SK-N-SH (cell line): ENCODE measurements around the gene RPS24. TPM values are rescaled to one million over a fixed set of nuclear protein-coding genes. Genes with fewer than 3 reads are reported as not detected.

ENCODE experiments used
- CTCF ChIA-PET: fragments of 300-600, 350-600 bp; formaldehyde crosslinking; extraction: SDS; loops from one replicate; lab custom pipeline; 2021; lab: Yijun Ruan, JAX
- POLR2A ChIA-PET: fragments of 350-600 bp; sonication (Branson Sonifier 250); formaldehyde crosslinking; extraction: SDS; loops from one replicate; lab custom pipeline; 2020; ENCODE audit warnings: antibody characterized with exemption, inconsistent platforms; lab: Yijun Ruan, JAX
- DNase-seq: peaks from one replicate; pipeline ENCODE4 v3.0.0; 2012
- H2AFZ ChIP-seq: fragments of 200-600 bp; sonication (generic); 2 replicates; pipeline ENCODE4 v1.8.1; 2016; ENCODE audit warnings: antibody characterized with exemption, mild to moderate bottlenecking, low read depth
- H3F3A ChIP-seq: fragments of 200-600 bp; sonication (generic); replicated peaks from 2 replicates; pipeline ENCODE3; 2016; ENCODE audit warnings: antibody characterized with exemption, mild to moderate bottlenecking; ENCODE audit not compliant: insufficient read depth
- H3K27ac ChIP-seq, 2 experiments: fragments of 200-500 bp in 1 of 2; fragments of 200-600 bp in 1 of 2; sonication (Bioruptor generic) in 1 of 2; sonication (generic), shearing (Covaris generic) in 1 of 2; 2 replicates each; pipeline versions ENCODE4 v1.5.1 to v1.6.1; 2014 to 2016; ENCODE audit warnings: low read depth in 2 of 2, inconsistent platforms in 1 of 2, low read length in 1 of 2, mild to moderate bottlenecking in 1 of 2, mixed read lengths in 1 of 2
- H3K27me3 ChIP-seq: fragments of 200-600 bp; sonication (generic), shearing (Covaris generic); 2 replicates; pipeline ENCODE4 v1.6.1; 2016; ENCODE audit warnings: mixed run types; ENCODE audit not compliant: insufficient read depth
- H3K36me3 ChIP-seq, 2 experiments: fragments of 200-500 bp in 1 of 2; fragments of 200-600 bp in 1 of 2; sonication (Bioruptor generic) in 1 of 2; sonication (generic) in 1 of 2; replicated peaks in 1 of 2; 2 replicates each; pipeline versions ENCODE3 to v1.5.1; 2014 to 2016; ENCODE audit warnings: low read length in 1 of 2, mild to moderate bottlenecking in 1 of 2; ENCODE audit not compliant: insufficient read depth in 2 of 2, control insufficient read depth in 1 of 2
- H3K4me1 ChIP-seq, 2 experiments: fragments of 200-500 bp in 1 of 2; fragments of 200-600 bp in 1 of 2; sonication (Bioruptor generic) in 1 of 2; sonication (generic), shearing (Covaris generic) in 1 of 2; 2 replicates each; pipeline versions ENCODE4 v1.5.1 to v1.6.1; 2014 to 2016; ENCODE audit warnings: low read depth in 1 of 2, low read length in 1 of 2, mixed run types in 1 of 2; ENCODE audit not compliant: insufficient read depth in 2 of 2, control insufficient read depth in 1 of 2
- H3K4me2 ChIP-seq: fragments of 200-600 bp; sonication (generic), shearing (Covaris generic); 2 replicates; pipeline ENCODE4 v1.6.1; 2017; ENCODE audit warnings: mixed run types
- H3K4me3 ChIP-seq, 2 experiments: fragments of 200-500 bp in 1 of 2; fragments of 200-600 bp in 1 of 2; sonication (Bioruptor generic) in 1 of 2; sonication (generic), shearing (Covaris generic) in 1 of 2; 2 replicates each; pipeline versions ENCODE4 v1.5.1 to v1.8.1; 2014 to 2016; ENCODE audit warnings: low read depth in 2 of 2, inconsistent platforms in 1 of 2, low read length in 1 of 2, mild to moderate bottlenecking in 1 of 2, mixed read lengths in 1 of 2, moderate library complexity in 1 of 2
- H3K79me2 ChIP-seq: fragments of 200-600 bp; sonication (generic); 2 replicates; pipeline ENCODE4 v1.8.1; 2017; ENCODE audit warnings: mild to moderate bottlenecking; ENCODE audit not compliant: insufficient read depth
- H3K9ac ChIP-seq: fragments of 200-600 bp; sonication (generic); 2 replicates; pipeline ENCODE4 v1.6.1; 2017; ENCODE audit warnings: mixed run types
- H3K9me2 ChIP-seq: fragments of 200-600 bp; sonication (generic); 2 replicates; pipeline ENCODE4 v1.6.1; 2017; ENCODE audit warnings: mixed run types
- H3K9me3 ChIP-seq: fragments of 200-600 bp; sonication (generic); 2 replicates; pipeline ENCODE4 v1.6.1; 2017; ENCODE audit warnings: mixed run types, mild to moderate bottlenecking, moderate library complexity
- H4K20me1 ChIP-seq: fragments of 200-600 bp; sonication (generic); 2 replicates; pipeline ENCODE4 v1.6.1; 2017; ENCODE audit warnings: mild to moderate bottlenecking, mixed run types; ENCODE audit not compliant: insufficient read depth
- CHD2 ChIP-seq: fragments of 150-350 bp; IDR thresholded peaks from 2 replicates; pipeline ENCODE4 v1.6.1; 2018; ENCODE audit warnings: low read length; ENCODE audit not compliant: partially characterized antibody
- ELF1 ChIP-seq: IDR thresholded peaks from 2 replicates; pipeline ENCODE4 v1.4.0; 2012
- EZH2phosphoT487 ChIP-seq: fragments of 200-600 bp; sonication (generic); IDR thresholded peaks from 2 replicates; pipeline ENCODE4 v1.6.1; 2017; ENCODE audit warnings: low read depth, mixed run types, mild to moderate bottlenecking, antibody characterized with exemption, moderate library complexity, borderline replicate concordance
- FOSL2 ChIP-seq: IDR thresholded peaks from 2 replicates; pipeline ENCODE4 v1.4.0; 2012; ENCODE audit warnings: low read depth, mild to moderate bottlenecking, moderate library complexity, borderline replicate concordance
- FOXJ3 ChIP-seq: sonication (generic); formaldehyde crosslinking; IDR thresholded peaks from 2 replicates; pipeline ENCODE4 v1.5.1; 2020; ENCODE audit warnings: mild to moderate bottlenecking, missing genetic modification reagents
- FOXM1 ChIP-seq: IDR thresholded peaks from 2 replicates; pipeline ENCODE4 v1.4.0; 2012; ENCODE audit warnings: low read depth, mild to moderate bottlenecking
- GATA2 ChIP-seq: sonication (generic); formaldehyde crosslinking; IDR thresholded peaks from 2 replicates; pipeline ENCODE4 v1.5.0; 2020; ENCODE audit warnings: mild to moderate bottlenecking, missing genetic modification reagents
- JUND ChIP-seq: IDR thresholded peaks from 2 replicates; pipeline ENCODE4 v1.4.0; 2012
- MEF2A ChIP-seq: IDR thresholded peaks from 2 replicates; pipeline ENCODE4 v1.4.0; 2012; ENCODE audit warnings: low read depth, borderline replicate concordance
- POLR2AphosphoS5 ChIP-seq: IDR thresholded peaks from 2 replicates; pipeline ENCODE4 v1.6.1; 2012; ENCODE audit warnings: low read depth, low read length
- RAD21 ChIP-seq: IDR thresholded peaks from 2 replicates; pipeline ENCODE4 v1.6.1; 2012; ENCODE audit warnings: mild to moderate bottlenecking, low read length
- RFX5 ChIP-seq: IDR thresholded peaks from 2 replicates; pipeline ENCODE4 v1.6.1; 2012; ENCODE audit warnings: mild to moderate bottlenecking, improper control_type of control experiment, low read length
- RXRA ChIP-seq: IDR thresholded peaks from 2 replicates; pipeline ENCODE4 v1.4.0; 2012; ENCODE audit warnings: low read depth, mild to moderate bottlenecking, borderline replicate concordance
- SIN3A ChIP-seq: IDR thresholded peaks from 2 replicates; pipeline ENCODE4 v1.6.1; 2012; ENCODE audit warnings: low read depth, mild to moderate bottlenecking, low read length, moderate library complexity, borderline replicate concordance
- TAF1 ChIP-seq: IDR thresholded peaks from 2 replicates; pipeline ENCODE4 v1.6.1; 2012; ENCODE audit warnings: low read depth, mild to moderate bottlenecking, low read length, moderate library complexity, borderline replicate concordance
- TEAD4 ChIP-seq: IDR thresholded peaks from 2 replicates; pipeline ENCODE4 v1.4.0; 2012; ENCODE audit warnings: mild to moderate bottlenecking, borderline replicate concordance; ENCODE audit not compliant: insufficient read depth
- WGBS: methylation state at CpG from one replicate; pipeline ENCODE4 v1.1.6; 2017; ENCODE audit warnings: low lambda C conversion rate; 5-methylcytosine and 5-hydroxymethylcytosine counted together
- polyA plus RNA-seq, 3 experiments: library from polyadenylated mRNA; depleted of rRNA; stranded (reverse); fragments of >200 nt; gene quantifications; 2 replicates each; pipeline ENCODE4 v1.2.3, GENCODE V29; 2012
- TF ChIP-seq, protein P1 (sequence below): IDR thresholded peaks from 2 replicates; pipeline ENCODE4 v1.4.0; 2012; ENCODE audit warnings: low read depth, borderline replicate concordance
- TF ChIP-seq, protein P2 (sequence below): IDR thresholded peaks from 2 replicates; pipeline ENCODE4 v1.4.0; 2012; ENCODE audit warnings: low read depth, borderline replicate concordance
- TF ChIP-seq, protein P3 (sequence below): fragments of 150-350 bp; IDR thresholded peaks from 2 replicates; pipeline ENCODE4 v1.6.1; 2017; ENCODE audit warnings: antibody characterized with exemption, low read length, low read depth, borderline replicate concordance

RPS24 gene
- polyA plus RNA-seq, 1 of the 3 experiments (the other 2 are of a cell fraction) = 3,806 TPM

DNA sequence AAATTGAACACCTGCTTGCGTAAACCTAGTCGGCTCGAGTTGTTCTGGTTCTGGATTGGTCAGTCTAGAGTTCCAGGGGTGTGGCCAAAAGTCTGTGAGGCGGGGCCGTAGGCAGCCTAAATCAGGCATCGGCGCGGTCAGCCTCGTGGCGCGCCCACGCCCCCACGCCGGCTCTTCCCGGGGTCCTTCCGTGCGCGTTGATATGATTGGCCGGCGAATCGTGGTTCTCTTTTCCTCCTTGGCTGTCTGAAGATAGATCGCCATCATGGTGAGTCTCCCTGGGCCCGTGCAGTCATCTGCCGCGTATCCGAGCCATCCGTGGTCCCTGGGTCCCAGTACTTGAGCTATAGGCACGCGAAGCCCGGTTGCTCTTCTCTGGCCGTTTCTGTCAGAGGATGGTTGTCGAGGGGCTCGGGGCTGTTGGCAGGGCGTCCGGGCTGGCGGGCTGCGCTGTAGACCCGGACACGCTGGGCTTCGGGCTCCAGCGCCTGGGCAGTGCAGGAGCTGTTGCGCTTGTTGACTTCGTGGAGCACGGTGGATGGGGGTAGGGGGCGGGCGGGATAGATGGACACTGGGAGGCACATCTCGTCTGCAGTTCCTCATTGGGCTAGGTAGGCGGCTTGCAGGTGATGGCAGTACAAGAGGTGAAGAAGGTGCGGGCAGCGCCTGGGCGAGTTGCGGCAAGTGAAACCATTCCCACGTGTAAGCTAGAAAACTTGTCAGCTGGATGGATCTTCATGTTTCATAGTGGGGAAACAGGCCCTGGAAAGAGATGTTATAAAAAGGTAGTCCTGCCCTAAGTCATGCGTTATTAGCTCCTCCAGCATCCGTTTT, at the start of gene RPS24 (continued):
- TF ChIP-seq, protein P1, sequence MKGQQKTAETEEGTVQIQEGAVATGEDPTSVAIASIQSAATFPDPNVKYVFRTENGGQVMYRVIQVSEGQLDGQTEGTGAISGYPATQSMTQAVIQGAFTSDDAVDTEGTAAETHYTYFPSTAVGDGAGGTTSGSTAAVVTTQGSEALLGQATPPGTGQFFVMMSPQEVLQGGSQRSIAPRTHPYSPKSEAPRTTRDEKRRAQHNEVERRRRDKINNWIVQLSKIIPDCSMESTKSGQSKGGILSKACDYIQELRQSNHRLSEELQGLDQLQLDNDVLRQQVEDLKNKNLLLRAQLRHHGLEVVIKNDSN = no peak
- TF ChIP-seq GATA2 (CRISPR knock-in tag) (no peak; the same call in 1 of the 2 replicates), SIN3A (peak; percentile 89; the same call in 1 of the 2 replicates), RAD21 (no peak), JUND (no peak), ELF1 (peak; percentile 51; the same call in 1 of the 2 replicates), TAF1 (peak; percentile 99), EZH2phosphoT487 (no peak), CHD2 (no peak), FOSL2 (no peak), RXRA (no peak), RFX5 (peak; percentile 77), MEF2A (no peak), TEAD4 (no peak)

DNA sequence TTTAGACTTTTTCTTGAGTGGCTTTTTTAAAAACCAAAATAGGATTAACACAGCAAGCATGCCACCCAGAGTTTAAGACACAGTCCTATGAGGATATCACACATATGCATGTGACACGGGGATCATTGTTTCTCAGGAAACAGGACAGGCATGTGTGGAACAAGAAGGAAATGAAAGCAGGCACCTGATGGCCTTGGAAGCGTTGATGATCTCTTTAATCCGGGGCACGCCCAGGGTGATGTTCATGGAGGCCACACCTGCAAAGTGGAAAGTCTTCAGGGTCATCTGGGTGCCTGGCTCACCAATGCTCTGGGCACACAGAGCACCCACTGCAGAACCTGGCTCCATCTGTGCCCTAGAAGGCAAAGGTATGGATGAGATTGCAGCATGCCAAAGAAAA, 48.7 kb upstream of the RPS24 start:
- TF ChIP-seq GATA2 (CRISPR knock-in tag) = no peak
- TF ChIP-seq, protein P2, sequence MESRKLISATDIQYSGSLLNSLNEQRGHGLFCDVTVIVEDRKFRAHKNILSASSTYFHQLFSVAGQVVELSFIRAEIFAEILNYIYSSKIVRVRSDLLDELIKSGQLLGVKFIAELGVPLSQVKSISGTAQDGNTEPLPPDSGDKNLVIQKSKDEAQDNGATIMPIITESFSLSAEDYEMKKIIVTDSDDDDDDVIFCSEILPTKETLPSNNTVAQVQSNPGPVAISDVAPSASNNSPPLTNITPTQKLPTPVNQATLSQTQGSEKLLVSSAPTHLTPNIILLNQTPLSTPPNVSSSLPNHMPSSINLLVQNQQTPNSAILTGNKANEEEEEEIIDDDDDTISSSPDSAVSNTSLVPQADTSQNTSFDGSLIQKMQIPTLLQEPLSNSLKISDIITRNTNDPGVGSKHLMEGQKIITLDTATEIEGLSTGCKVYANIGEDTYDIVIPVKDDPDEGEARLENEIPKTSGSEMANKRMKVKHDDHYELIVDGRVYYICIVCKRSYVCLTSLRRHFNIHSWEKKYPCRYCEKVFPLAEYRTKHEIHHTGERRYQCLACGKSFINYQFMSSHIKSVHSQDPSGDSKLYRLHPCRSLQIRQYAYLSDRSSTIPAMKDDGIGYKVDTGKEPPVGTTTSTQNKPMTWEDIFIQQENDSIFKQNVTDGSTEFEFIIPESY = no peak
- TF ChIP-seq, protein P3, sequence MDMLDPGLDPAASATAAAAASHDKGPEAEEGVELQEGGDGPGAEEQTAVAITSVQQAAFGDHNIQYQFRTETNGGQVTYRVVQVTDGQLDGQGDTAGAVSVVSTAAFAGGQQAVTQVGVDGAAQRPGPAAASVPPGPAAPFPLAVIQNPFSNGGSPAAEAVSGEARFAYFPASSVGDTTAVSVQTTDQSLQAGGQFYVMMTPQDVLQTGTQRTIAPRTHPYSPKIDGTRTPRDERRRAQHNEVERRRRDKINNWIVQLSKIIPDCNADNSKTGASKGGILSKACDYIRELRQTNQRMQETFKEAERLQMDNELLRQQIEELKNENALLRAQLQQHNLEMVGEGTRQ = no peak
- TF ChIP-seq MEF2A = no peak
- TF ChIP-seq RAD21 = no peak
- no peak for TF ChIP-seq POLR2AphosphoS5
- TF ChIP-seq FOXM1 = no peak
- TF ChIP-seq FOXJ3 (CRISPR knock-in tag) = no peak
- TF ChIP-seq ELF1 = no peak
- no peaks in the 10 kb centered on the region for H4K20me1 ChIP-seq
- H3K4me2 ChIP-seq = no peak overlapping the region
- H3K27me3 ChIP-seq = no peaks in the 10 kb centered on the region
- WGBS = 86% methylated on average over 4 of the region's 4 CpGs
- peaks cover 68 to 83% of the 10 kb centered on the region in 2 experiments for H3K36me3 ChIP-seq
- peak overlapping the region; percentile 86 to 89 for H3K27ac ChIP-seq
- CTCF ChIA-PET = no interaction called here
- H3K9ac ChIP-seq = no peak overlapping the region
- peaks cover 27% of the 10 kb centered on the region for H3F3A ChIP-seq
- H3K4me3 ChIP-seq = no peak overlapping the region
- H3K4me1 ChIP-seq = peaks cover 19 to 28% of the 10 kb centered on the region in 2 experiments; a peak in 3 of 4 replicates
- H3K9me2 ChIP-seq = no peaks in the 10 kb centered on the region
- H3K9me3 ChIP-seq = no peaks in the 10 kb centered on the region
- no peak overlapping the region for H2AFZ ChIP-seq
- no peaks in the 10 kb centered on the region; the same call in 1 of the 2 replicates for H3K79me2 ChIP-seq
- POLR2A ChIA-PET = no interaction called here
- DNase-seq = no peak
